ENCODE measurements around the gene SLC35F6.

SLC35F6 gene

GRCh38 chr2:26807788-26808460 is 43.8 kb downstream of the SLC35F6 start:
- no peak overlapping the region for H2BK120ac ChIP-seq (ENCODE audit: low read depth, low read length)
- no peak overlapping the region for H3K4me3 ChIP-seq (ENCODE audit: low read length in 2 of 2)
- H2BK12ac ChIP-seq (ENCODE audit: low read length) = no peak overlapping the region
- H3K27ac ChIP-seq (replicated peaks; ENCODE audit: low read length) = no peak overlapping the region
- no peak overlapping the region for H2BK15ac ChIP-seq (ENCODE audit: low read length)
- no peak overlapping the region for H2BK5ac ChIP-seq (ENCODE audit: low read length)
- no peak overlapping the region for H3K14ac ChIP-seq (ENCODE audit: low read length)
- no peak overlapping the region for H3K4ac ChIP-seq (ENCODE audit: low read length)
- H3K27me3 ChIP-seq (ENCODE audit: control insufficient read depth in 3 of 3, insufficient read depth in 3 of 3, low read depth in 1 of 3, low read length in 3 of 3) = no peaks in the 10 kb centered on the region
- H4K8ac ChIP-seq (ENCODE audit: low read depth, low read length) = no peak overlapping the region
- no peak overlapping the region for H3K23ac ChIP-seq (ENCODE audit: low read depth, low read length, poor library complexity)
- H3K4me2 ChIP-seq (ENCODE audit: insufficient read depth, low read length, poor library complexity, severe bottlenecking) = no peak overlapping the region
- H2AFZ ChIP-seq (ENCODE audit: low read length) = no peak overlapping the region
- peak; percentile 24 for DNase-seq (ENCODE audit: low spot score)
- no peak overlapping the region for H3K18ac ChIP-seq (ENCODE audit: low read length)
- H3K9ac ChIP-seq (ENCODE audit: low read depth, low read length, poor library complexity) = no peak overlapping the region
- H3K9me3 ChIP-seq (replicated peaks in 1 of 2; ENCODE audit: control insufficient read depth in 2 of 2, insufficient read depth in 1 of 2, low read depth in 1 of 2, low read length in 2 of 2) = no peaks in the 10 kb centered on the region
- H3K79me1 ChIP-seq (ENCODE audit: low read depth, low read length) = peaks cover 4% of the 10 kb centered on the region
- no CpG with 5 or more reads among the region's 2 CpGs for WGBS, 2 donors (ENCODE audit: extremely low coverage in 2 of 2, insufficient read length in 2 of 2, insufficient replicate concordance in 1 of 2)
- H3K36me3 ChIP-seq (replicated peaks in 1 of 2; ENCODE audit: control insufficient read depth in 2 of 2, insufficient read depth in 2 of 2, low read length in 2 of 2) = no peaks in the 10 kb centered on the region
- H4K91ac ChIP-seq (ENCODE audit: low read depth, low read length, poor library complexity) = no peak overlapping the region
- H3K4me1 ChIP-seq (ENCODE audit: control insufficient read depth in 2 of 2, insufficient read depth in 1 of 2, low read depth in 1 of 2, low read length in 2 of 2) = peaks cover 10 to 14% of the 10 kb centered on the region in 2 donors
- no peak overlapping the region for H2AK5ac ChIP-seq (ENCODE audit: low read depth, low read length)

GRCh38 chr2:26809211-26809610 is 45.1 kb downstream of the SLC35F6 start:
- H4K8ac ChIP-seq (ENCODE audit: low read depth, low read length) = no peak overlapping the region
- no CpG with 5 or more reads among the region's 3 CpGs for WGBS, 2 donors (ENCODE audit: extremely low coverage in 2 of 2, insufficient read length in 2 of 2, insufficient replicate concordance in 1 of 2)
- H3K18ac ChIP-seq (ENCODE audit: low read length) = no peak overlapping the region
- no peak overlapping the region for H3K4me3 ChIP-seq (ENCODE audit: low read length in 2 of 2)
- H3K4ac ChIP-seq (ENCODE audit: low read length) = no peak overlapping the region
- no peak overlapping the region for H3K23ac ChIP-seq (ENCODE audit: low read depth, low read length, poor library complexity)
- H3K9me3 ChIP-seq (replicated peaks in 1 of 2; ENCODE audit: control insufficient read depth in 2 of 2, insufficient read depth in 1 of 2, low read depth in 1 of 2, low read length in 2 of 2) = no peaks in the 10 kb centered on the region
- no peak overlapping the region for H2BK12ac ChIP-seq (ENCODE audit: low read length)
- H3K9ac ChIP-seq (ENCODE audit: low read depth, low read length, poor library complexity) = no peak overlapping the region
- no peak overlapping the region for H3K14ac ChIP-seq (ENCODE audit: low read length)
- no peak overlapping the region for H2AFZ ChIP-seq (ENCODE audit: low read length)
- no peak overlapping the region for H2BK15ac ChIP-seq (ENCODE audit: low read length)
- H3K4me2 ChIP-seq (ENCODE audit: insufficient read depth, low read length, poor library complexity, severe bottlenecking) = no peak overlapping the region
- no peak overlapping the region for H4K91ac ChIP-seq (ENCODE audit: low read depth, low read length, poor library complexity)
- no peak overlapping the region for H2AK5ac ChIP-seq (ENCODE audit: low read depth, low read length)
- no peaks in the 10 kb centered on the region for H3K27me3 ChIP-seq (ENCODE audit: control insufficient read depth in 3 of 3, insufficient read depth in 3 of 3, low read depth in 1 of 3, low read length in 3 of 3)
- H3K36me3 ChIP-seq (replicated peaks in 1 of 2; ENCODE audit: control insufficient read depth in 2 of 2, insufficient read depth in 2 of 2, low read length in 2 of 2) = no peaks in the 10 kb centered on the region
- no peak overlapping the region for H2BK120ac ChIP-seq (ENCODE audit: low read depth, low read length)
- no peak for DNase-seq (ENCODE audit: low spot score)
- no peak overlapping the region for H3K27ac ChIP-seq (replicated peaks; ENCODE audit: low read length)
- H3K4me1 ChIP-seq (ENCODE audit: control insufficient read depth in 2 of 2, insufficient read depth in 1 of 2, low read depth in 1 of 2, low read length in 2 of 2) = peaks cover 10 to 14% of the 10 kb centered on the region in 2 donors
- H3K79me1 ChIP-seq (ENCODE audit: low read depth, low read length) = peaks cover 2% of the 10 kb centered on the region
- H2BK5ac ChIP-seq (ENCODE audit: low read length) = no peak overlapping the region

- Histone ChIP-seq H3K27me3 (ENCODE audit: control insufficient read depth in 3 of 3, insufficient read depth in 3 of 3, low read depth in 1 of 3, low read length in 3 of 3) (no peaks in the 10 kb centered on the region), H3K27ac (replicated peaks; ENCODE audit: low read length) (no peak overlapping the region), H2AK5ac (ENCODE audit: low read depth, low read length) (no peak overlapping the region), H3K36me3 (replicated peaks in 1 of 2; ENCODE audit: control insufficient read depth in 2 of 2, insufficient read depth in 2 of 2, low read length in 2 of 2) (no peaks in the 10 kb centered on the region), H2BK5ac (ENCODE audit: low read length) (no peak overlapping the region), H4K91ac (ENCODE audit: low read depth, low read length, poor library complexity) (no peak overlapping the region), H2AFZ (ENCODE audit: low read length) (no peak overlapping the region), H3K4ac (ENCODE audit: low read length) (no peak overlapping the region), H3K4me3 (ENCODE audit: low read length in 2 of 2) (no peak overlapping the region), H4K8ac (ENCODE audit: low read depth, low read length) (no peak overlapping the region), H3K23ac (ENCODE audit: low read depth, low read length, poor library complexity) (no peak overlapping the region), H2BK120ac (ENCODE audit: low read depth, low read length) (no peak overlapping the region), H2BK12ac (ENCODE audit: low read length) (no peak overlapping the region), H3K14ac (ENCODE audit: low read length) (no peak overlapping the region), H2BK15ac (ENCODE audit: low read length) (no peak overlapping the region), H3K4me2 (ENCODE audit: insufficient read depth, low read length, poor library complexity, severe bottlenecking) (no peak overlapping the region), H3K9me3 (replicated peaks in 1 of 2; ENCODE audit: control insufficient read depth in 2 of 2, insufficient read depth in 1 of 2, low read depth in 1 of 2, low read length in 2 of 2) (no peaks in the 10 kb centered on the region), H3K79me1 (ENCODE audit: low read depth, low read length) (peaks cover 2% of the 10 kb centered on the region), H3K9ac (ENCODE audit: low read depth, low read length, poor library complexity) (no peak overlapping the region), H3K18ac (ENCODE audit: low read length) (no peak overlapping the region), H3K4me1 (ENCODE audit: control insufficient read depth in 2 of 2, insufficient read depth in 1 of 2, low read depth in 1 of 2, low read length in 2 of 2) (peaks cover 10 to 14% of the 10 kb centered on the region in 2 donors)
- no peak for DNase-seq (ENCODE audit: low spot score)
- WGBS, 2 donors (ENCODE audit: extremely low coverage in 2 of 2, insufficient read length in 2 of 2, insufficient replicate concordance in 1 of 2) = no CpG with 5 or more reads among the region's 6 CpGs
These were observed 45.9 kb downstream of the SLC35F6 start for GRCh38 chr2:26809876-26810577.

- Histone ChIP-seq H3K4ac (ENCODE audit: low read length) (no peak overlapping the region), H2AFZ (ENCODE audit: low read length) (no peak overlapping the region), H2AK5ac (ENCODE audit: low read depth, low read length) (no peak overlapping the region), H3K23ac (ENCODE audit: low read depth, low read length, poor library complexity) (no peak overlapping the region), H3K9me3 (replicated peaks in 1 of 2; ENCODE audit: control insufficient read depth in 2 of 2, insufficient read depth in 1 of 2, low read depth in 1 of 2, low read length in 2 of 2) (no peaks in the 10 kb centered on the region), H2BK5ac (ENCODE audit: low read length) (no peak overlapping the region), H4K8ac (ENCODE audit: low read depth, low read length) (no peak overlapping the region), H3K9ac (ENCODE audit: low read depth, low read length, poor library complexity) (no peak overlapping the region), H3K4me3 (ENCODE audit: low read length in 2 of 2) (no peak overlapping the region), H4K91ac (ENCODE audit: low read depth, low read length, poor library complexity) (no peak overlapping the region), H2BK12ac (ENCODE audit: low read length) (no peak overlapping the region), H3K27ac (replicated peaks; ENCODE audit: low read length) (no peak overlapping the region), H3K79me1 (ENCODE audit: low read depth, low read length) (peaks cover 2% of the 10 kb centered on the region), H3K14ac (ENCODE audit: low read length) (no peak overlapping the region), H3K4me1 (ENCODE audit: control insufficient read depth in 2 of 2, insufficient read depth in 1 of 2, low read depth in 1 of 2, low read length in 2 of 2) (peaks cover 10 to 14% of the 10 kb centered on the region in 2 donors), H3K4me2 (ENCODE audit: insufficient read depth, low read length, poor library complexity, severe bottlenecking) (no peak overlapping the region), H3K27me3 (ENCODE audit: control insufficient read depth in 3 of 3, insufficient read depth in 3 of 3, low read depth in 1 of 3, low read length in 3 of 3) (no peaks in the 10 kb centered on the region), H2BK15ac (ENCODE audit: low read length) (no peak overlapping the region), H3K36me3 (replicated peaks in 1 of 2; ENCODE audit: control insufficient read depth in 2 of 2, insufficient read depth in 2 of 2, low read length in 2 of 2) (no peaks in the 10 kb centered on the region), H3K18ac (ENCODE audit: low read length) (no peak overlapping the region), H2BK120ac (ENCODE audit: low read depth, low read length) (no peak overlapping the region)
- DNase-seq (ENCODE audit: low spot score) = no peak
- WGBS, 2 donors (ENCODE audit: extremely low coverage in 2 of 2, insufficient read length in 2 of 2, insufficient replicate concordance in 1 of 2) = no CpG with 5 or more reads among the region's 8 CpGs
These were observed 47.2 kb downstream of the SLC35F6 start for GRCh38 chr2:26811261-26811660.
